Sigmoid colon (tissue), 7 donors: ENCODE data around the gene C2CD4A. TPM values are rescaled to one million over a fixed set of nuclear protein-coding genes. Genes with fewer than 3 reads are reported as not detected.
A peak's percentile ranks its signal among the peaks of the same experiment; 100 is the strongest.

Experiments
- DNase-seq: peaks from one replicate; pipeline ENCODE4 v3.0.0-alpha.2; 2019
- H3K27ac ChIP-seq, 4 donors: fragments of 200-600 bp; sonication (generic); one replicate each; pipeline ENCODE4 v1.5.1; 2016 to 2019; ENCODE audit warnings: mild to moderate bottlenecking in 1 of 4
- H3K27me3 ChIP-seq, 3 donors: fragments of 200-600 bp; sonication (generic); one replicate each; pipeline ENCODE4 v1.5.1; 2019; ENCODE audit warnings: mild to moderate bottlenecking in 1 of 3
- H3K36me3 ChIP-seq, 4 donors: fragments of 200-600 bp; sonication (generic); one replicate each; pipeline ENCODE4 v1.5.1; 2016 to 2019
- H3K4me1 ChIP-seq, 4 donors: fragments of 200-600 bp; sonication (generic); one replicate each; pipeline ENCODE4 v1.5.1; 2017 to 2019
- H3K4me3 ChIP-seq, 4 donors: fragments of 200-600 bp; sonication (generic); one replicate each; pipeline ENCODE4 v1.5.1; 2017 to 2019; ENCODE audit warnings: mild to moderate bottlenecking in 2 of 4, moderate library complexity in 1 of 4
- H3K9me3 ChIP-seq, 4 donors: fragments of 200-600 bp in 3 of 4; sonication (generic) in 3 of 4; one replicate each; pipeline versions ENCODE4 v1.5.1 to v1.6.1; 2013 to 2019
- EP300 ChIP-seq, 4 donors: sonication (generic); formaldehyde crosslinking; IDR thresholded peaks; one replicate each; pipeline ENCODE4 v1.6.1; 2017; ENCODE audit warnings: antibody characterized with exemption in 4 of 4
- POLR2A ChIP-seq, 2 donors: fragments of 450-650 bp; IDR thresholded peaks; one replicate each; pipeline ENCODE4 v1.6.1; 2016; ENCODE audit warnings: antibody characterized with exemption in 2 of 2, mild to moderate bottlenecking in 2 of 2, moderate library complexity in 2 of 2
- POLR2AphosphoS5 ChIP-seq, 4 donors: sonication (generic); formaldehyde crosslinking; IDR thresholded peaks; one replicate each; pipeline ENCODE4 v1.6.1; 2017; ENCODE audit warnings: antibody characterized with exemption in 4 of 4
- WGBS, 2 donors: extraction: QIAGEN DNeasy Blood & Tissue Kit; methylation state at CpG; one replicate each; pipeline ENCODE4 v1.1.7; 2013; 5-methylcytosine and 5-hydroxymethylcytosine counted together
- intact Hi-C: fragments of 100-400 bp; cut with DNase I; formaldehyde crosslinking; loops from one replicate; pipeline ENCODE4 v1.15.1; 2023
- polyA plus RNA-seq, 3 donors: library from polyadenylated mRNA; stranded (reverse); fragments of 200-250 nt; gene quantifications; one replicate each; pipeline ENCODE4 v1.2.3, GENCODE V29; 2013
- total RNA-seq, 4 donors: library from RNA; depleted of rRNA; stranded (reverse); fragments of >200 nt; gene quantifications; one replicate each; pipeline ENCODE4 v1.1.0, GENCODE V29; 2016
- TF ChIP-seq, protein P1 (sequence below), 4 experiments: fragments of 450-650 bp in 3 of 4; fragments of 200-600 bp in 1 of 4; IDR thresholded peaks; one replicate each; pipeline ENCODE4 v1.5.1; 2016 to 2019; ENCODE audit warnings: antibody characterized with exemption in 4 of 4, mild to moderate bottlenecking in 3 of 4, moderate library complexity in 2 of 4
- donor health status: healthy with polysubstance abuse.
- donor health status: Bipolar disorder and iron deficiency.
- donor health status: healthy.

Gene C2CD4A
- total and polyA plus RNA-seq, 7 donors = under 0.01 to 2.2 (median 0.25) TPM; not detected in 3

DNA sequence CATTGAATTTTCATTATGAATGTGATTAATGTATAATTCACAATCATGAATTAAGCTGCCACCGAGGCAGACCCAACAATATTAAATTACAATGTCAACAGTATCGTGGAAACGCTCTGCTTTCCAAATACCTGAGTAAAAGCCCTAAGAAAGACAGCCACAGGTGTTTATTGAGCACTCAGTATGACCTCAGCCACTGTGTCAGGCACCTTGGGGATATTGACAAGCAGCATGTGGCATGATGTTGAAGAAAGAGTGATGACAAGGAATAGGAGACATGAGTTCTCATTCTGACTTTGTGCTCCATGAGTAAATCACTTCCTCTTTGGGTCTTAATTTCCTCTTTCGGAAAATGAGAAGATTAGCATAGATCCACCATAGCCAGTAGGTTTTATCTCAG, 12.8 kb downstream of the C2CD4A start:
- intact Hi-C loops = no loop called here
- 89 to 91% methylated on average over 4 of the region's 4 CpGs for WGBS, 2 donors
- H3K9me3 ChIP-seq = no peaks in the 10 kb centered on the region
- no peak overlapping the region for H3K27ac ChIP-seq
- no peaks in the 10 kb centered on the region for H3K27me3 ChIP-seq
- no peaks in the 10 kb centered on the region for H3K36me3 ChIP-seq
- no peak overlapping the region for H3K4me3 ChIP-seq
- TF ChIP-seq EP300 (IDR thresholded peaks at IDR 0.05) (no peak), POLR2A (IDR thresholded peaks at IDR 0.05) (no peak), POLR2AphosphoS5 (IDR thresholded peaks at IDR 0.05) (no peak)
- TF ChIP-seq, protein P1, sequence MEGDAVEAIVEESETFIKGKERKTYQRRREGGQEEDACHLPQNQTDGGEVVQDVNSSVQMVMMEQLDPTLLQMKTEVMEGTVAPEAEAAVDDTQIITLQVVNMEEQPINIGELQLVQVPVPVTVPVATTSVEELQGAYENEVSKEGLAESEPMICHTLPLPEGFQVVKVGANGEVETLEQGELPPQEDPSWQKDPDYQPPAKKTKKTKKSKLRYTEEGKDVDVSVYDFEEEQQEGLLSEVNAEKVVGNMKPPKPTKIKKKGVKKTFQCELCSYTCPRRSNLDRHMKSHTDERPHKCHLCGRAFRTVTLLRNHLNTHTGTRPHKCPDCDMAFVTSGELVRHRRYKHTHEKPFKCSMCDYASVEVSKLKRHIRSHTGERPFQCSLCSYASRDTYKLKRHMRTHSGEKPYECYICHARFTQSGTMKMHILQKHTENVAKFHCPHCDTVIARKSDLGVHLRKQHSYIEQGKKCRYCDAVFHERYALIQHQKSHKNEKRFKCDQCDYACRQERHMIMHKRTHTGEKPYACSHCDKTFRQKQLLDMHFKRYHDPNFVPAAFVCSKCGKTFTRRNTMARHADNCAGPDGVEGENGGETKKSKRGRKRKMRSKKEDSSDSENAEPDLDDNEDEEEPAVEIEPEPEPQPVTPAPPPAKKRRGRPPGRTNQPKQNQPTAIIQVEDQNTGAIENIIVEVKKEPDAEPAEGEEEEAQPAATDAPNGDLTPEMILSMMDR (IDR thresholded peaks at IDR 0.05) = no peak
- no peaks in the 10 kb centered on the region for H3K4me1 ChIP-seq
- no peak for DNase-seq

DNA sequence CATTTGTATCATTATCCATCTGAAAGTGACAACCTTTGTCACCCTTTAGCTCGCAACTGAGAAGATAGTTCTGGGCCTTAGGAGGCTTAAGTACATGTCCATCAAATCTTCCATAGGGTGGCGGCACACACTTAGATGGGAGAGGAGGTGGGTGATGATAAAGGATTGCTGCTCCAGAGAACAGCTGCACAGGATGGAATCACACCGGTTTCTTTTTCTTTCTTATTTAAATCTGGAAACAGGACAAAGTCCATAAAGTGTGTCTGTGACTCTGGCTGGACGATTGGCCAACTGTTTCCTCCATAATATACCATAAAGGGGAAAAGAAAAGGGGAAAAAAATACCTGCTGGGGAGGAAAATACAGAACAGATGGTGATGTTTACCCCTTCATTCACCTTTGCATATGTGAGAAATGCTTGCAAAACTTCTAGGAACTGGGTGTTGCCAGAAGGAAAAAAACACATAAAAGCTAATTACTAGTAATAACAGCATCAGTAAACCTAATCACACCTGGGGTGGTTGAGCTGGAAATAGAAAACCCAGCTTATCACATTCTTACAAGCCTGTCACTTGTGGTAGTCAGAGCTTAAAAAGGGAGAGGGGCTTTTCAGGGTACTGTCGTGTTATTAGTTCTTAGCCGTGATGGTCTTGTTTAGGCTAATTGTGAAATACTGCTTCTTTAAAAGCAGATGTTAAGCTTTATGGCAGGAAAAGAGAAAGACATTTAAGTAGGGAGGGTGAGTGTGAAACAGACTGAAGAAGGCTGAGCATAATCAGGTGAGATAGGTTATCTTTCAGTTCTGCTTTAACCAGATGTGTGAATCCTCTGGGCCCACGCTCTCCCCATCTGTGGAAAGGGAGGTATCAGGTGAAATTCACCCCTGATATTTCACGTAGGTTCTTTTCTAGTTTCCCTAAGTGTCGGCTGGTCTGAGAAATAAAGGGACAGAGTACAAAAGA, 16.7 kb downstream of the C2CD4A start:
- no peak overlapping the region for H3K27ac ChIP-seq
- intact Hi-C loops = no loop called here
- H3K27me3 ChIP-seq = no peaks in the 10 kb centered on the region
- H3K4me1 ChIP-seq = no peaks in the 10 kb centered on the region
- H3K36me3 ChIP-seq = no peaks in the 10 kb centered on the region
- WGBS, 2 donors = 58 to 80% methylated on average over 9 of the region's 9 CpGs
- TF ChIP-seq POLR2A (IDR thresholded peaks at IDR 0.05) (no peak), EP300 (IDR thresholded peaks at IDR 0.05) (no peak), POLR2AphosphoS5 (IDR thresholded peaks at IDR 0.05) (no peak)
- TF ChIP-seq, protein P1 (IDR thresholded peaks at IDR 0.05) = no peak
- DNase-seq = no peak
- no peaks in the 10 kb centered on the region for H3K9me3 ChIP-seq
- no peak overlapping the region for H3K4me3 ChIP-seq

DNA sequence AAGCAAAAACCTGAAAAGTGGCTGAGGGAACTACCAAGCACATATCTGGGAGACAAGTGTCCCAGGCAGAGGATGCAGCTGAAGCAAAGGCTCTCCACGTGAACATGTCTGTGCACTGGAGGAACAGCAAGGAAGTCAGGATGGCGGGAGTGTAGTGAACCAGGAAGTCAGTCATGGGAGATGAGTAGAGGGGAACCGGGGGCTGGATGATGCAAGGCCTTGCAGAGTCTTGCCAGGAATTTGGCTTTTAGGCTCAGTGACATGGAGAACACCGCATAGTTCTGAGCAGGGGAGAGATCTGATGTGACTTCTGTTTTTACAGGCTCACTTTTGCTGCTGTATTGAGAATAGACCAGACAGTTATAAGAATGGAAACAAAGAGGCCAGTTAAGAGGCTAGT, 19.0 kb downstream of the C2CD4A start:
- TF ChIP-seq, protein P1 (IDR thresholded peaks at IDR 0.05) = no peak
- TF ChIP-seq POLR2AphosphoS5 (IDR thresholded peaks at IDR 0.05) (no peak), EP300 (IDR thresholded peaks at IDR 0.05) (no peak), POLR2A (IDR thresholded peaks at IDR 0.05) (no peak)
- no peaks in the 10 kb centered on the region for H3K36me3 ChIP-seq
- H3K27me3 ChIP-seq = no peaks in the 10 kb centered on the region
- H3K4me1 ChIP-seq = no peaks in the 10 kb centered on the region
- H3K9me3 ChIP-seq = no peaks in the 10 kb centered on the region
- no peak for DNase-seq
- H3K4me3 ChIP-seq = no peak overlapping the region
- intact Hi-C loops = no loop called here
- WGBS, 2 donors = 63 to 64% methylated on average over 4 of the region's 4 CpGs
- no peak overlapping the region for H3K27ac ChIP-seq

DNA sequence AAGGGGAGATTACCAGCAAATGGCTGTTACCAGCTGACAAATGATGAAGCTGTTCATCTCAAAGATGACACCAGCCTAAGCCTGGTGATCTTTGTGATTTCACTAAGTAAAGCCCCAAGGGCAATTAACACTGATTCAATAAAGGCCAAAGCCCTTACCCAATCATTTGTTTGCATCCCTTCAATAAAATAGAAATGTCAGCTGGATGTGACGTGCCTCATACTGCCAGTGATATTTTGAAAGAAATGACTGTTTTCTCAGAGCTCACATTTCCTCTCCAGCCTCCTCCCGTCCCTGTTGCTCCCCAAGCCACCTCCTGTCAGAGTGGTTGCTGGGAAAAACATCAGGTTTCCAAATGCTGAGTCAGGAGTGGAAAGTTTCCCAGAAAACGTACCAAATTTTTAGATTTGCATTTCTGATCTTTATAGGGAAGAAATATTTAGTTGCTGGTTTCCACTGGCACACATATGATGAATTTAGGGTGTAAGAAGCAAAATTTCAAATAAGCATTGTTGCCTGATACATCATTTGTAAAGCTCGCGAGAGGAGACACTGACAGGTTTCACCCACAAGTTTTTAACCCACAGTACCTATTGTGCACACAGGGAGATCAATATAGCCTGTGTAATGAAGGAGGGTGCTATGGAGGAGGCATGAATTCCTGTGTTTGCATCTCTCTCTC, 21.0 kb downstream of the C2CD4A start:
- DNase-seq = no peak
- Histone ChIP-seq H3K27ac (no peak overlapping the region), H3K27me3 (no peaks in the 10 kb centered on the region), H3K4me3 (no peak overlapping the region), H3K4me1 (no peaks in the 10 kb centered on the region), H3K9me3 (no peaks in the 10 kb centered on the region), H3K36me3 (no peaks in the 10 kb centered on the region)
- WGBS, 2 donors = 19 to 37% methylated on average over 5 of the region's 5 CpGs
- TF ChIP-seq POLR2AphosphoS5 (IDR thresholded peaks at IDR 0.05) (peak in 1 of 4 donors; percentile 48), EP300 (IDR thresholded peaks at IDR 0.05) (no peak), POLR2A (IDR thresholded peaks at IDR 0.05) (no peak)
- TF ChIP-seq, protein P1 (IDR thresholded peaks at IDR 0.05) = no peak
- intact Hi-C loops = no loop called here
